H1 (cell line): ENCODE results near the gene NLRP3. TPM values are rescaled to one million over a fixed set of nuclear protein-coding genes. Genes with fewer than 3 reads are reported as not detected.

ENCODE experiments used
- CTCF ChIA-PET: fragments of 300-600 bp; sonication (Branson Sonifier 250); formaldehyde crosslinking; loops from one replicate; lab custom pipeline; 2021; ENCODE audit not compliant: partially characterized antibody; lab: Charles Lee
- POLR2A ChIA-PET: fragments of 300-600 bp; sonication (Branson Sonifier 250); formaldehyde crosslinking; loops from one replicate; lab custom pipeline; 2021; ENCODE audit warnings: inconsistent platforms; ENCODE audit not compliant: partially characterized antibody; lab: Charles Lee
- DNase-seq, 2 experiments: peaks; one replicate each; pipeline versions ENCODE4 v3.0.0 to v3.0.0-alpha.2; 2010 to 2022; ENCODE audit warnings: low spot score in 2 of 2, low read depth in 1 of 2, mixed read lengths in 1 of 2
- FAIRE-seq: peaks from 2 replicates; lab custom pipeline; 2011; peaks lifted over from hg19 to GRCh38; lab: Jason Lieb, UNC
- H2AFZ ChIP-seq: 2 replicates; pipeline ENCODE4 v1.8.1; 2012; ENCODE audit warnings: low read length, inconsistent platforms
- H2AK5ac ChIP-seq: 2 replicates; pipeline ENCODE4 v1.6.1; 2013; ENCODE audit warnings: low read depth, low read length
- H2BK120ac ChIP-seq: replicated peaks from 2 replicates; pipeline ENCODE3; 2013; ENCODE audit warnings: low read depth, low read length, inconsistent platforms
- H2BK12ac ChIP-seq: 2 replicates; pipeline ENCODE4 v1.6.1; 2013; ENCODE audit warnings: low read depth, low read length
- H2BK15ac ChIP-seq: 2 replicates; pipeline ENCODE4 v1.6.1; 2013; ENCODE audit warnings: low read length
- H2BK20ac ChIP-seq: 2 replicates; pipeline ENCODE4 v1.6.1; 2013; ENCODE audit warnings: low read length
- H2BK5ac ChIP-seq: 2 replicates; pipeline ENCODE4 v1.6.1; 2013; ENCODE audit warnings: low read depth, low read length
- H3K14ac ChIP-seq: 2 replicates; pipeline ENCODE4 v1.6.1; 2013; ENCODE audit warnings: inconsistent platforms; ENCODE audit not compliant: insufficient read length
- H3K18ac ChIP-seq: 2 replicates; pipeline ENCODE4 v1.6.1; 2013; ENCODE audit warnings: low read length; ENCODE audit errors: extremely low read depth
- H3K23ac ChIP-seq: 2 replicates; pipeline ENCODE4 v1.6.1; 2013; ENCODE audit warnings: inconsistent platforms; ENCODE audit not compliant: insufficient read length
- H3K23me2 ChIP-seq: 2 replicates; pipeline ENCODE4 v1.6.1; 2013; ENCODE audit warnings: low read depth, low read length
- H3K27ac ChIP-seq: 2 replicates; pipeline ENCODE4 v1.6.1; 2011; ENCODE audit warnings: low read depth, low read length, inconsistent platforms
- H3K27me3 ChIP-seq, 4 experiments: replicated peaks in 1 of 4; 1 replicate in 1 of 4; 2 replicates in 3 of 4; pipeline versions ENCODE4 v1.6.1 to v1.8.1; 2011 to 2013; ENCODE audit warnings: low read length in 3 of 4, mild to moderate bottlenecking in 3 of 4, inconsistent platforms in 2 of 4, mixed read lengths in 2 of 4, moderate library complexity in 1 of 4; ENCODE audit not compliant: control insufficient read depth in 3 of 4, insufficient read depth in 3 of 4; ENCODE audit errors: extremely low read depth in 1 of 4
- H3K36me3 ChIP-seq, 4 experiments: 2 replicates each; pipeline versions ENCODE4 v1.6.1 to v1.8.1; 2011 to 2013; ENCODE audit warnings: mild to moderate bottlenecking in 4 of 4, low read length in 3 of 4, moderate library complexity in 2 of 4, control low read depth in 1 of 4, inconsistent platforms in 1 of 4; ENCODE audit not compliant: insufficient read depth in 4 of 4, control insufficient read depth in 2 of 4
- H3K4ac ChIP-seq: replicated peaks from 2 replicates; pipeline ENCODE3; 2013; ENCODE audit warnings: low read length, low read depth, mixed read lengths, inconsistent platforms; ENCODE audit not compliant: insufficient read length
- H3K4me1 ChIP-seq, 4 experiments: replicated peaks in 1 of 4; 1 replicate in 1 of 4; 2 replicates in 3 of 4; pipeline versions ENCODE4 v1.6.1 to v1.8.1; 2011 to 2013; ENCODE audit warnings: low read length in 3 of 4, inconsistent platforms in 2 of 4, mixed read lengths in 1 of 4; ENCODE audit not compliant: insufficient read depth in 4 of 4, control insufficient read depth in 3 of 4
- H3K4me2 ChIP-seq, 2 experiments: 2 replicates each; pipeline versions ENCODE4 v1.6.1 to v1.8.1; 2011 to 2013; ENCODE audit warnings: low read depth in 2 of 2, low read length in 2 of 2, control low read depth in 1 of 2, inconsistent platforms in 1 of 2, mild to moderate bottlenecking in 1 of 2; ENCODE audit not compliant: insufficient read depth in 1 of 2
- H3K4me3 ChIP-seq, 4 experiments: fragments of 200-600, 300-600 bp in 1 of 4; sonication (generic), shearing (Covaris generic), sonication (Bioruptor Twin) in 1 of 4; 2 replicates each; pipeline versions ENCODE4 v1.5.1 to v1.8.1; 2011 to 2016; ENCODE audit warnings: low read length in 4 of 4, low read depth in 3 of 4, control low read depth in 2 of 4, inconsistent platforms in 2 of 4, mild to moderate bottlenecking in 2 of 4, mixed read lengths in 1 of 4, moderate library complexity in 1 of 4; ENCODE audit not compliant: insufficient read depth in 2 of 4; ENCODE audit errors: extremely low read depth in 1 of 4
- H3K56ac ChIP-seq: replicated peaks from 2 replicates; pipeline ENCODE3; 2013; ENCODE audit warnings: low read depth, mild to moderate bottlenecking, mixed read lengths, low read length, inconsistent platforms; ENCODE audit not compliant: insufficient read length
- H3K79me1 ChIP-seq: 2 replicates; pipeline ENCODE4 v1.6.1; 2013; ENCODE audit warnings: low read depth, low read length, control low read depth
- H3K79me2 ChIP-seq, 2 experiments: 2 replicates each; pipeline versions ENCODE4 v1.6.1 to v1.8.1; 2012 to 2013; ENCODE audit warnings: low read length in 2 of 2, mild to moderate bottlenecking in 2 of 2, inconsistent platforms in 1 of 2; ENCODE audit not compliant: insufficient read depth in 2 of 2, control insufficient read depth in 1 of 2
- H3K9ac ChIP-seq, 4 experiments: replicated peaks in 1 of 4; 1 replicate in 1 of 4; 2 replicates in 3 of 4; pipeline versions ENCODE4 v1.6.1 to v1.8.1; 2011 to 2013; ENCODE audit warnings: low read depth in 3 of 4, low read length in 3 of 4, control low read depth in 2 of 4, mild to moderate bottlenecking in 2 of 4, moderate library complexity in 2 of 4, inconsistent platforms in 1 of 4; ENCODE audit errors: extremely low read depth in 1 of 4
- H3K9me3 ChIP-seq, 2 experiments: 2 replicates each; pipeline versions ENCODE4 v1.6.1 to v1.8.1; 2012 to 2013; ENCODE audit warnings: mild to moderate bottlenecking in 2 of 2, moderate library complexity in 2 of 2, control low read depth in 1 of 2, inconsistent platforms in 1 of 2, low read depth in 1 of 2, low read length in 1 of 2, mixed read lengths in 1 of 2; ENCODE audit not compliant: insufficient read depth in 2 of 2
- H4K20me1 ChIP-seq, 2 experiments: replicated peaks in 1 of 2; 2 replicates each; pipeline versions ENCODE3 to v1.8.1; 2011 to 2013; ENCODE audit warnings: inconsistent platforms in 2 of 2, low read length in 2 of 2, mild to moderate bottlenecking in 1 of 2; ENCODE audit not compliant: insufficient read depth in 2 of 2, control insufficient read depth in 1 of 2
- H4K5ac ChIP-seq: 2 replicates; pipeline ENCODE4 v1.6.1; 2013; ENCODE audit warnings: low read length, low read depth, mixed read lengths, inconsistent platforms; ENCODE audit not compliant: insufficient read length
- H4K8ac ChIP-seq: 2 replicates; pipeline ENCODE4 v1.8.0; 2013; ENCODE audit warnings: mild to moderate bottlenecking, moderate library complexity, low read length, inconsistent platforms; ENCODE audit not compliant: insufficient read depth; ENCODE audit errors: extremely low read depth
- H4K91ac ChIP-seq: replicated peaks from 2 replicates; pipeline ENCODE3; 2013; ENCODE audit warnings: low read length, mixed read lengths, inconsistent platforms; ENCODE audit not compliant: insufficient read length
- BACH1 ChIP-seq: IDR thresholded peaks from 2 replicates; pipeline ENCODE4 v1.6.1; 2012; ENCODE audit warnings: low read length, improper control_type of control experiment
- CBX5 ChIP-seq: fragments of 300-800, 300-1000 bp; sonication (generic); IDR thresholded peaks from 2 replicates; pipeline ENCODE4 v1.7.1; 2016; ENCODE audit warnings: antibody characterized with exemption, low read length, low read depth
- CTBP2 ChIP-seq: IDR thresholded peaks from 2 replicates; pipeline ENCODE4 v1.7.0; 2011; ENCODE audit warnings: borderline replicate concordance, mild to moderate bottlenecking, moderate library complexity, mixed read lengths, low read length; ENCODE audit not compliant: insufficient read depth, insufficient read length
- EGR1 ChIP-seq: IDR thresholded peaks from 2 replicates; pipeline ENCODE4 v1.6.1; 2011; ENCODE audit warnings: low read depth, low read length, borderline replicate concordance
- EZH2 ChIP-seq: fragments of 200-600 bp; sonication (generic); IDR thresholded peaks from 2 replicates; pipeline ENCODE4 v1.7.1; 2012; ENCODE audit warnings: low read depth, mild to moderate bottlenecking, moderate library complexity, low read length, inconsistent platforms; ENCODE audit not compliant: severe bottlenecking
- FOSL1 ChIP-seq: IDR thresholded peaks from 2 replicates; pipeline ENCODE4 v1.6.1; 2011; ENCODE audit warnings: mild to moderate bottlenecking, low read depth, low read length, moderate library complexity; ENCODE audit not compliant: insufficient read depth
- HDAC2 ChIP-seq, 2 experiments: fragments of 300-600 bp in 1 of 2; sonication (generic) in 1 of 2; IDR thresholded peaks; 2 replicates each; pipeline ENCODE4 v1.6.1; 2011 to 2012; ENCODE audit warnings: low read depth in 2 of 2, low read length in 2 of 2, mild to moderate bottlenecking in 2 of 2, moderate library complexity in 2 of 2, borderline replicate concordance in 1 of 2, inconsistent platforms in 1 of 2
- KDM1A ChIP-seq: fragments of 200-600, 300-600 bp; sonication (generic); IDR thresholded peaks from 2 replicates; pipeline ENCODE4 v1.7.1; 2016; ENCODE audit warnings: mild to moderate bottlenecking, low read length, borderline replicate concordance
- MAX ChIP-seq: IDR thresholded peaks from 2 replicates; pipeline ENCODE4 v1.6.1; 2012; ENCODE audit warnings: inconsistent platforms
- RAD21 ChIP-seq, 2 experiments: IDR thresholded peaks in 1 of 2; conservative IDR thresholded peaks in 1 of 2; 2 replicates each; pipeline ENCODE4 v1.6.1; 2011; ENCODE audit warnings: low read depth in 2 of 2, low read length in 2 of 2, improper control_type of control experiment in 1 of 2, inconsistent platforms in 1 of 2, mild to moderate bottlenecking in 1 of 2, moderate library complexity in 1 of 2
- RXRA ChIP-seq: IDR thresholded peaks from 2 replicates; pipeline ENCODE4 v1.6.1; 2011; ENCODE audit warnings: low read depth, mild to moderate bottlenecking, low read length, moderate library complexity; ENCODE audit not compliant: insufficient read depth
- TAF7 ChIP-seq: optimal IDR thresholded peaks from 2 replicates; pipeline ENCODE3; 2011; ENCODE audit warnings: low read depth, mild to moderate bottlenecking, inconsistent platforms, low read length, moderate library complexity, borderline replicate concordance
- TEAD4 ChIP-seq: IDR thresholded peaks from 2 replicates; pipeline ENCODE4 v1.6.1; 2012; ENCODE audit warnings: low read depth, low read length, inconsistent platforms, mixed read lengths
- WGBS, 2 experiments: shearing (Covaris generic) in 1 of 2; methylation state at CpG; one replicate each; pipeline versions ENCODE4 v1.1.6 to v1.1.7; 2013 to 2015; ENCODE audit warnings: low lambda C conversion rate in 2 of 2, mixed read lengths in 2 of 2, inconsistent platforms in 1 of 2, low coverage in 1 of 2, missing lambda C conversion rate in 1 of 2; ENCODE audit not compliant: insufficient replicate concordance in 2 of 2, insufficient coverage in 1 of 2, insufficient read length in 1 of 2; ENCODE audit errors: extremely low coverage in 1 of 2, missing lambda C conversion rate in 1 of 2; 5-methylcytosine and 5-hydroxymethylcytosine counted together
- polyA plus RNA-seq, 7 experiments: library from polyadenylated mRNA; depleted of rRNA in 3 of 7; stranded (reverse) in 5 of 7; unstranded in 2 of 7; fragments of >200 nt in 5 of 7; fragments of 200-250 nt in 2 of 7; gene quantifications; 1 replicate in 5 of 7; 2 replicates in 1 of 7; 4 replicates in 1 of 7; pipeline versions ENCODE4 v1.2.1 to v1.2.3, GENCODE V29; 2011 to 2013; ENCODE audit warnings: missing spikeins in 2 of 7, mixed read lengths in 2 of 7
- total RNA-seq: library from RNA; stranded (reverse); fragmentation: NEBNext Ultra II Directional; extraction: Animal tissue kit (Norgen Biotek cat#: 25700); gene quantifications from 2 replicates; pipeline ENCODE4 v1.2.1, GENCODE V29; 2021

The NLRP3 gene
- total and polyA plus RNA-seq, 2 of the 8 experiments (the other 6 are each of a cell fraction or from before 2014, with no cell fraction given): 0.05 to 0.19 TPM

- Histone ChIP-seq H3K18ac (no peak overlapping the region), H3K4me3 (no peak overlapping the region), H2AFZ (no peak overlapping the region), H4K8ac (no peak overlapping the region), H3K9ac (no peak overlapping the region), H3K36me3 (no peaks in the 10 kb centered on the region), H3K79me1 (no peaks in the 10 kb centered on the region), H2BK5ac (no peak overlapping the region), H3K9me3 (peaks cover 0 to 5% of the 10 kb centered on the region in 2 experiments; a peak in 2 of 4 replicates), H3K4me2 (no peak overlapping the region), H2BK20ac (no peak overlapping the region), H4K91ac (no peak overlapping the region), H2BK12ac (no peak overlapping the region), H3K79me2 (no peaks in the 10 kb centered on the region), H2BK15ac (no peak overlapping the region), H3K4ac (no peak overlapping the region), H3K27ac (no peak overlapping the region), H3K23me2 (no peaks in the 10 kb centered on the region), H3K14ac (no peak overlapping the region), H4K5ac (no peak overlapping the region), H3K27me3 (no peaks in the 10 kb centered on the region), H2BK120ac (no peak overlapping the region), H3K23ac (no peak overlapping the region), H2AK5ac (no peak overlapping the region), H4K20me1 (no peaks in the 10 kb centered on the region), H3K56ac (no peak overlapping the region), H3K4me1 (peaks cover 0 to 11% (median 2%) of the 10 kb centered on the region in 4 experiments; a peak in 4 of 7 replicates)
- ChIA-PET POLR2A (no interaction called here), CTCF (interaction anchor here (0.7 to 1.9 kb wide), 3 partner anchors 14 to 82 kb away, joined by 3 to 6 read pairs (median 3); no protein-coding TSS in a partner anchor)
- FAIRE-seq (no peak), DNase-seq (no peak)
- WGBS, 2 experiments: 64% methylated on average over 1 of the region's 1 CpG; no CpG with 5 or more reads in 1 of the 2 experiments
- no peak for TF ChIP-seq RAD21 (IDR thresholded peaks at IDR 0.05 in 1 of 2, conservative IDR thresholded peaks at IDR 0.05 in 1 of 2; ENCODE audit: low read depth in 2 of 2, low read length in 2 of 2)
- TF ChIP-seq TAF7: no peak
- TF ChIP-seq CBX5: no peak
- TF ChIP-seq HDAC2 (IDR thresholded peaks at IDR 0.05; ENCODE audit: borderline replicate concordance in 1 of 2, low read depth in 2 of 2, low read length in 2 of 2): no peak
- no peak for TF ChIP-seq EZH2
- no peak for TF ChIP-seq TEAD4
- no peak for TF ChIP-seq BACH1
- TF ChIP-seq RXRA: no peak
- no peak for TF ChIP-seq KDM1A
- no peak for TF ChIP-seq MAX
- no peak for TF ChIP-seq CTBP2
- TF ChIP-seq EGR1: no peak
- no peak for TF ChIP-seq FOSL1
Observed at GRCh38 chr1:247472035-247472434, 56.1 kb downstream of the NLRP3 start.
